Measurements from ENCODE around the gene KRTAP2-3.

DNA sequence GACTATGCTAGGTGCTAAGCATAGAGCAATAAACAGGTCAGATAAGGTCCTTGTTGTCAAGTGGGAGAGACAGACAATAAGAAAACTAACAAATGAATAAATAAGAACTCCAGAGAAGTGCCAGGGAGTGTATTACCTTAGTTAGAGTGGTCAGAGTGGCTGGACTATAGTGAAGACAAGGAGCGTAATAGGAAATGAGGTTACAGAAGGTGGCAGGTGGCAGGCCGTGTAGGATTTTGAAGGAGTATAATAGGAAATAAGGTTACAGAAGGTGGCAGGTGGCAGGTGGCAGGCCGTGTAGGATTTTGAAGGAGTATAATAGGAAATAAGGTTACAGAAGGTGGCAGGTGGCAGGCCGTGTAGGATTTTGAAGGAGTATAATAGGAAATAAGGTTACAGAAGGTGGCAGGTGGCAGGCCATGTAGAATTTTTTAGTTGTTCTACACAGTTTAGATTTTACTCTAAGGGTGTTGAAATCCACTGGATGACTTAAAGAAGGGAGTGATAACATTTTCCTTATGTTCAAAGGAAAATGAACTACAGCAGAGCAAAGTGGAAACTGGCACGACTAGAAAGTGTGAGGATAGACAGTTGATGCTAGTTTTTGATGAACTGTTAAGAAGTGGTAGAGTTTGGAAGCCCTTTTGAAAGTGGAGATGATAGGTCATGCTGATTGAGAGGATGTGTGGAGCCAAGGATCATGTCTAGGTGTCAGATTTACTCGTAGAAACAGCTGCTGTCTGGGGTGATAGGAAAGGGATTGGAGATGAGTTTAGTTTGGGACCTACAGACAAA, 47.4 kb downstream of the KRTAP2-3 start:
- TF ChIP-seq BHLHE40 (IDR thresholded peaks at IDR 0.05; ENCODE audit: low read depth, low read length) (no peak), POLR2A (IDR thresholded peaks at IDR 0.05; ENCODE audit: low read length) (no peak), KDM1A (IDR thresholded peaks at IDR 0.05; ENCODE audit: low read depth) (no peak), TP53 (CRISPR knock-in tag; IDR thresholded peaks at IDR 0.05) (no peak), ESRRA (IDR thresholded peaks at IDR 0.05; ENCODE audit: borderline replicate concordance, low read length) (no peak)
- TF ChIP-seq, protein P1, sequence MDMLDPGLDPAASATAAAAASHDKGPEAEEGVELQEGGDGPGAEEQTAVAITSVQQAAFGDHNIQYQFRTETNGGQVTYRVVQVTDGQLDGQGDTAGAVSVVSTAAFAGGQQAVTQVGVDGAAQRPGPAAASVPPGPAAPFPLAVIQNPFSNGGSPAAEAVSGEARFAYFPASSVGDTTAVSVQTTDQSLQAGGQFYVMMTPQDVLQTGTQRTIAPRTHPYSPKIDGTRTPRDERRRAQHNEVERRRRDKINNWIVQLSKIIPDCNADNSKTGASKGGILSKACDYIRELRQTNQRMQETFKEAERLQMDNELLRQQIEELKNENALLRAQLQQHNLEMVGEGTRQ (IDR thresholded peaks at IDR 0.05), result no peak
